GM12878 (cell line): ENCODE data around the gene EHBP1. TPM values are rescaled to one million over a fixed set of nuclear protein-coding genes. Genes with fewer than 3 reads are reported as not detected.

ENCODE experiments used
- ATAC-seq: fragments of 200-7000 bp; cut with Tn5 transposase; 3 replicates; pipeline ENCODE4 v1.9.1; 2020; ENCODE audit warnings: mild to moderate bottlenecking, moderate library complexity
- BruUV-seq: library from RNA; stranded (reverse); fragments of 400-500 nt; replicated peaks from 2 replicates; lab custom pipeline; 2021; lab: Mats Ljungman, UMichigan
- CTCF ChIA-PET: fragments of 300-600 bp; sonication (Branson Sonifier 250); formaldehyde crosslinking; extraction: SDS; loops from one replicate; lab custom pipeline; 2021; ENCODE audit warnings: inconsistent platforms; lab: Yijun Ruan, JAX
- POLR2A ChIA-PET: fragments of 350-600 bp; formaldehyde crosslinking; extraction: SDS; loops from one replicate; lab custom pipeline; 2021; ENCODE audit warnings: inconsistent platforms; lab: Charles Lee
- RAD21 ChIA-PET: fragments of 300-600 bp; sonication (Branson Sonifier 250); formaldehyde crosslinking; loops from one replicate; lab custom pipeline; 2023; ENCODE audit warnings: antibody characterized with exemption; ENCODE audit not compliant: unreplicated experiment; lab: Charles Lee
- SMC1A ChIA-PET: fragments of 300-600 bp; sonication (Branson Sonifier 250); formaldehyde crosslinking; loops from one replicate; lab custom pipeline; 2023; ENCODE audit not compliant: unreplicated experiment, uncharacterized antibody; lab: Charles Lee
- DNase-seq: peaks from one replicate; pipeline ENCODE4 v3.0.0-alpha.2; 2011; ENCODE audit warnings: low read depth, low spot score
- FAIRE-seq: peaks from 3 replicates; lab custom pipeline; 2011; peaks lifted over from hg19 to GRCh38; lab: Jason Lieb, UNC
- H2AFZ ChIP-seq: 2 replicates; pipeline ENCODE4 v1.6.0; 2011; ENCODE audit warnings: low read depth, low read length, control low read depth; ENCODE audit not compliant: control insufficient read depth
- H3K27ac ChIP-seq: 2 replicates; pipeline ENCODE4 v1.5.1; 2011; ENCODE audit warnings: control low read depth; ENCODE audit not compliant: control insufficient read depth, insufficient read depth
- H3K27me3 ChIP-seq, 2 experiments: replicated peaks in 1 of 2; 2 replicates each; pipeline versions ENCODE4 v1.6.0 to v1.6.1; 2011; ENCODE audit warnings: low read length in 1 of 2; ENCODE audit not compliant: control insufficient read depth in 2 of 2, insufficient read depth in 2 of 2
- H3K36me3 ChIP-seq, 2 experiments: 2 replicates each; pipeline ENCODE4 v1.5.1; 2011; ENCODE audit warnings: low read length in 1 of 2; ENCODE audit not compliant: control insufficient read depth in 2 of 2, insufficient read depth in 2 of 2
- H3K4me1 ChIP-seq: 2 replicates; pipeline ENCODE4 v1.6.1; 2011; ENCODE audit warnings: mild to moderate bottlenecking, low read length, moderate library complexity, mixed read lengths; ENCODE audit not compliant: control insufficient read depth, insufficient read depth
- H3K4me2 ChIP-seq: 2 replicates; pipeline ENCODE4 v1.6.0; 2011; ENCODE audit warnings: control low read depth; ENCODE audit not compliant: control insufficient read depth, insufficient read depth
- H3K4me3 ChIP-seq: fragments of 200-600 bp; sonication (generic); 2 replicates; pipeline ENCODE4 v1.5.1; 2016
- H3K79me2 ChIP-seq: 2 replicates; pipeline ENCODE4 v1.6.0; 2011; ENCODE audit warnings: low read length; ENCODE audit not compliant: control insufficient read depth, insufficient read depth
- H3K9ac ChIP-seq: 2 replicates; pipeline ENCODE4 v1.8.0; 2011; ENCODE audit warnings: low read length, control low read depth, mixed read lengths; ENCODE audit not compliant: control insufficient read depth, insufficient read depth
- H3K9me3 ChIP-seq: replicated peaks from 3 replicates; pipeline ENCODE4 v1.5.1; 2011; ENCODE audit warnings: mild to moderate bottlenecking, low read length; ENCODE audit not compliant: control insufficient read depth, insufficient read depth
- H4K20me1 ChIP-seq: 2 replicates; pipeline ENCODE4 v1.6.0; 2011; ENCODE audit not compliant: control insufficient read depth, insufficient read depth
- BACH1 ChIP-seq: fragments of 450-650 bp; IDR thresholded peaks from 2 replicates; pipeline ENCODE4 v1.6.1; 2017; ENCODE audit warnings: mild to moderate bottlenecking, borderline replicate concordance
- MTA3 ChIP-seq: IDR thresholded peaks from 2 replicates; pipeline ENCODE4 v1.6.1; 2012; ENCODE audit warnings: low read length, inconsistent platforms, borderline replicate concordance
- NFXL1 ChIP-seq: fragments of 450-650 bp; IDR thresholded peaks from 2 replicates; pipeline ENCODE4 v1.6.1; 2017; ENCODE audit warnings: antibody characterized with exemption, mild to moderate bottlenecking, borderline replicate concordance
- NFYA ChIP-seq: IDR thresholded peaks from 2 replicates; pipeline ENCODE4 v1.6.1; 2011; ENCODE audit warnings: low read depth, mild to moderate bottlenecking, low read length, improper control_type of control experiment, borderline replicate concordance
- NRF1 ChIP-seq: conservative IDR thresholded peaks from 2 replicates; pipeline ENCODE4 v1.6.1; 2011; ENCODE audit warnings: mild to moderate bottlenecking, low read depth, low read length, improper control_type of control experiment
- RELB ChIP-seq: fragments of 450-650 bp; IDR thresholded peaks from 2 replicates; pipeline ENCODE4 v1.6.1; 2017; ENCODE audit warnings: low read depth, mild to moderate bottlenecking, moderate library complexity
- SIX5 ChIP-seq: IDR thresholded peaks from 2 replicates; pipeline ENCODE4 v1.6.1; 2011; ENCODE audit warnings: mild to moderate bottlenecking, low read depth, low read length, moderate library complexity; ENCODE audit not compliant: severe bottlenecking
- ZBTB40 ChIP-seq: fragments of 450-650 bp; IDR thresholded peaks from 2 replicates; pipeline ENCODE4 v1.6.1; 2016; ENCODE audit warnings: mild to moderate bottlenecking, moderate library complexity, borderline replicate concordance
- WGBS: methylation state at CpG from one replicate; pipeline ENCODE4 v1.1.6; 2016; ENCODE audit warnings: low lambda C conversion rate; ENCODE audit not compliant: insufficient replicate concordance, insufficient coverage; ENCODE audit errors: missing lambda C conversion rate; 5-methylcytosine and 5-hydroxymethylcytosine counted together
- in situ Hi-C: fragments of 300-500 bp; cut with MboI; formaldehyde crosslinking; loops from 9 replicates; pipeline ENCODE4 v1.14.3; 2018; ENCODE audit warnings: mixed read lengths
- intact Hi-C: fragments of 100-400 bp; cut with micrococcal nuclease; formaldehyde crosslinking; loops from one replicate; pipeline ENCODE4 v1.14.2; 2022; ENCODE audit not compliant: unreplicated experiment
- polyA plus RNA-seq, 11 experiments: library from polyadenylated mRNA; depleted of rRNA in 4 of 11; unstranded in 6 of 11; stranded (reverse) in 5 of 11; fragments of >200 nt; fragmentation: Nextera tagmentation in 4 of 11; fragmentation: Illumina TruSeq in 1 of 11; extraction: Ambion mirVana in 4 of 11; extraction: Trizol in 1 of 11; gene quantifications; 1 replicate in 1 of 11; 2 replicates in 10 of 11; pipeline versions ENCODE4 v1.2.1 to v1.2.3, GENCODE V29; 2011 to 2016; ENCODE audit warnings: inconsistent platforms in 2 of 11, missing spikeins in 2 of 11, low read depth in 1 of 11
- total RNA-seq, 4 experiments: library from RNA; depleted of rRNA in 3 of 4; stranded (reverse); fragments of >200 nt in 3 of 4; fragmentation: Illumina TruSeq in 1 of 4; extraction: Trizol in 1 of 4; gene quantifications; 2 replicates each; pipeline versions ENCODE4 v1.2.1 to v1.2.3, GENCODE V29; 2013 to 2021

The EHBP1 gene
- total and polyA plus RNA-seq, 10 of the 15 experiments (the other 5 are each of a cell fraction or from before 2014, with no cell fraction given), result 5.7 to 26.1 (median 13.6) TPM

- no peaks in the 10 kb centered on the region for H3K79me2 ChIP-seq
- H3K4me2 ChIP-seq, result no peak overlapping the region
- RAD21 ChIA-PET, result no interaction called here
Measured at GRCh38 chr2:62760555-62760954, 55.0 kb downstream of the EHBP1 start.

More at GRCh38 chr2:62760555-62760954, 55.0 kb downstream of the EHBP1 start:
- no peak overlapping the region for H3K27ac ChIP-seq
- no peak overlapping the region for H2AFZ ChIP-seq
- no peak overlapping the region for H3K4me3 ChIP-seq
- CTCF ChIA-PET, result interaction anchor here (1.2 kb wide), 1 partner anchor 304 kb away, joined by 4 read pairs; no protein-coding TSS in a partner anchor
- H3K36me3 ChIP-seq, result no peaks in the 10 kb centered on the region
- SMC1A ChIA-PET, result no interaction called here
- no peak for DNase-seq
- intact Hi-C loops, result no loop called here
- in situ Hi-C loops, result no loop called here
- no peak for TF ChIP-seq MTA3
- TF ChIP-seq ZBTB40, result no peak
- no peak for TF ChIP-seq NRF1
- TF ChIP-seq SIX5, result no peak
- TF ChIP-seq NFYA, result no peak
- TF ChIP-seq NFXL1, result no peak
- TF ChIP-seq RELB, result no peak
- TF ChIP-seq BACH1, result no peak
- TF ChIP-seq, all 136 proteins: peak for 0
- H3K9me3 ChIP-seq, result no peaks in the 10 kb centered on the region
- POLR2A ChIA-PET, result no interaction called here
- H3K4me1 ChIP-seq, result no peaks in the 10 kb centered on the region
- FAIRE-seq (no peak), ATAC-seq (no peak)
- no peaks in the 10 kb centered on the region for H4K20me1 ChIP-seq
- H3K9ac ChIP-seq, result no peak overlapping the region
- no TSS peak for BruUV-seq
- H3K27me3 ChIP-seq, result no peaks in the 10 kb centered on the region
- 95% methylated on average over 2 of the region's 2 CpGs for WGBS
